Measurements from ENCODE around the gene CCL16.

DNA sequence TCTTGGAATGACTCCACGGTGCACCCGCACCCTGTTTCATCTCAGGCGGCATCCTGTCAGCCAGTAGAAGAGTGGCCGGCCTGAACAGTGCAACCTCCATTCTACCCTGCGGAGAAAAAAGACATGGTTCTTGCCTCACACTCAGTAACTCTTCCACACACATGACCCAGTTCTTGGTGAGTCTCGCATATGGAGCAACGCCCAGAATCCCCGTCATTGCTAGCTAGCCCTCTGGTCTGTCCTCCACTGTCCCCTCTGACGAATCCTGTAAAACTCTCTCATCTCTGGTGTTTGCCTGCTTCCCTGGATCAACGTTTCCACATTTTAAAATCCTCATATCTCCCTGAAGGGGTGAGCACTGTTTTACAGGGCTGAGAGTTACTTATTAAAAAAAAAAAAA lies 46.5 kb downstream of the CCL16 start:
- TF ChIP-seq, protein P1, sequence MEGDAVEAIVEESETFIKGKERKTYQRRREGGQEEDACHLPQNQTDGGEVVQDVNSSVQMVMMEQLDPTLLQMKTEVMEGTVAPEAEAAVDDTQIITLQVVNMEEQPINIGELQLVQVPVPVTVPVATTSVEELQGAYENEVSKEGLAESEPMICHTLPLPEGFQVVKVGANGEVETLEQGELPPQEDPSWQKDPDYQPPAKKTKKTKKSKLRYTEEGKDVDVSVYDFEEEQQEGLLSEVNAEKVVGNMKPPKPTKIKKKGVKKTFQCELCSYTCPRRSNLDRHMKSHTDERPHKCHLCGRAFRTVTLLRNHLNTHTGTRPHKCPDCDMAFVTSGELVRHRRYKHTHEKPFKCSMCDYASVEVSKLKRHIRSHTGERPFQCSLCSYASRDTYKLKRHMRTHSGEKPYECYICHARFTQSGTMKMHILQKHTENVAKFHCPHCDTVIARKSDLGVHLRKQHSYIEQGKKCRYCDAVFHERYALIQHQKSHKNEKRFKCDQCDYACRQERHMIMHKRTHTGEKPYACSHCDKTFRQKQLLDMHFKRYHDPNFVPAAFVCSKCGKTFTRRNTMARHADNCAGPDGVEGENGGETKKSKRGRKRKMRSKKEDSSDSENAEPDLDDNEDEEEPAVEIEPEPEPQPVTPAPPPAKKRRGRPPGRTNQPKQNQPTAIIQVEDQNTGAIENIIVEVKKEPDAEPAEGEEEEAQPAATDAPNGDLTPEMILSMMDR (IDR thresholded peaks at IDR 0.05; ENCODE audit: insufficient read depth, low read length, poor library complexity, severe bottlenecking): no peak
- no peak for TF ChIP-seq EZH2phosphoT487 (conservative IDR thresholded peaks at IDR 0.05; ENCODE audit: low read length)

Data from SU-DHL-6 (cell line).